GM12865 (cell line): ENCODE data around the gene LUC7L.
"Not testable (repeated sequence)": the region's sequence is repeated elsewhere in the genome, so short reads cannot be mapped to it uniquely, and the experiment has no call there.

ENCODE experiments used
- DNase-seq: peaks from one replicate; pipeline ENCODE4 v3.0.0; 2010; ENCODE audit warnings: low read depth
- H3K4me3 ChIP-seq: 2 replicates; pipeline ENCODE4 v1.5.1; 2011; ENCODE audit warnings: mild to moderate bottlenecking, low read depth, low read length, control low read depth
- TF ChIP-seq, protein P1 (sequence below): IDR thresholded peaks from 2 replicates; pipeline ENCODE4 v1.5.1; 2011; ENCODE audit warnings: low read length, control low read depth, low read depth, inconsistent platforms; ENCODE audit not compliant: insufficient read depth; ENCODE audit errors: missing control alignments

LUC7L gene

DNA sequence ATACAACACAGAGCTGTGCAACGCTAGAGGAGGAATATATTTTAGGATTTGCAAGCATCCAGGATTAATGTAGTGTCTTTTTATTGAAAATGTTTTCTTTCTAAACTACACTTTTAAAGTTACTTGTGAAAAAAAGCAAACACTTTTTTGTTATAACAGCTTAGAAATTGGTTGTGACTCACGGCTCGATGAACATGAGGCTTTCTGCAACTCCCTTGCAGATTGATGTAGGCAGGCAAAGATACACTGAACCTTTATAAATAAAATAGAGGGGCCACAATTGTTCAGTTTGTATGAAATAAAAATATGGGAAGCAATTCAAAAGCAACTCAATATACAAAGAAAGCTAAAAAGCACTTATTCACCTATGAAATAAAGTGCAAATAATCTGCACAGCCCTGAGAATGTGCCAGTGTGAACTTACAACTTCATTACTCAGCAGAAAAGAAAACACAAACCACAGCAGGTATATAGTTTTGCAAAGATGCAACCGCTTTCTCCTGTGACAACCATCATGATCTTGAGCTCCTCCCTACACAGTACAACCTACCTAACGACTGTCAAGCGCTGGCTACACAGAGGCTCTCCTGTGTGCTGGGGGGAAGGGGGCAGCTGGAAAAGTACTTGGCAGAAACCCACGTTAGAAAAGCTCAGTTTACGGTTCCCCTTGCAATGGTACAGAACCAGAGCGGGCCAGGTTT, 948 bp downstream of the LUC7L start:
- H3K4me3 ChIP-seq: peak overlapping the region; percentile 98
- peak; percentile 38 for DNase-seq
- TF ChIP-seq, protein P1, sequence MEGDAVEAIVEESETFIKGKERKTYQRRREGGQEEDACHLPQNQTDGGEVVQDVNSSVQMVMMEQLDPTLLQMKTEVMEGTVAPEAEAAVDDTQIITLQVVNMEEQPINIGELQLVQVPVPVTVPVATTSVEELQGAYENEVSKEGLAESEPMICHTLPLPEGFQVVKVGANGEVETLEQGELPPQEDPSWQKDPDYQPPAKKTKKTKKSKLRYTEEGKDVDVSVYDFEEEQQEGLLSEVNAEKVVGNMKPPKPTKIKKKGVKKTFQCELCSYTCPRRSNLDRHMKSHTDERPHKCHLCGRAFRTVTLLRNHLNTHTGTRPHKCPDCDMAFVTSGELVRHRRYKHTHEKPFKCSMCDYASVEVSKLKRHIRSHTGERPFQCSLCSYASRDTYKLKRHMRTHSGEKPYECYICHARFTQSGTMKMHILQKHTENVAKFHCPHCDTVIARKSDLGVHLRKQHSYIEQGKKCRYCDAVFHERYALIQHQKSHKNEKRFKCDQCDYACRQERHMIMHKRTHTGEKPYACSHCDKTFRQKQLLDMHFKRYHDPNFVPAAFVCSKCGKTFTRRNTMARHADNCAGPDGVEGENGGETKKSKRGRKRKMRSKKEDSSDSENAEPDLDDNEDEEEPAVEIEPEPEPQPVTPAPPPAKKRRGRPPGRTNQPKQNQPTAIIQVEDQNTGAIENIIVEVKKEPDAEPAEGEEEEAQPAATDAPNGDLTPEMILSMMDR: no peak

DNA sequence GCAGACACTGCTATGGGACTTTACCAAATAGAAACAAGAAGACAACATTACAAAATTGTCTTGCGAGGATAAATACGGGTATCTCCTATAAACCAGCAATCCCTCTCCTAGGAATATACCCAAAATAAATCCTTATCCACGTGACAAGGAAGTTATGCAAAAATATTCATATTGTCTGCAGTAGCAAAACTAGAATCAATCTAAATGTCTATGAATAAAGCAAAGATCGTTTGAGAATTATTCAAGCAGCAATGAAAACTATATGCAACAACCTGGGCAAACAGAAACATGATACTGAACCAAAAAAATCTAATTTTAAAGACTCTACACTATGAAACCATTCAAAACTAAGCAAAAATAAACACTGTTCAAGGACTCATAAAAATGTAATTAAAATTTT, 9.2 kb downstream of the LUC7L start:
- TF ChIP-seq, protein P1: no peak
- no peak overlapping the region for H3K4me3 ChIP-seq
- DNase-seq: no peak

DNA sequence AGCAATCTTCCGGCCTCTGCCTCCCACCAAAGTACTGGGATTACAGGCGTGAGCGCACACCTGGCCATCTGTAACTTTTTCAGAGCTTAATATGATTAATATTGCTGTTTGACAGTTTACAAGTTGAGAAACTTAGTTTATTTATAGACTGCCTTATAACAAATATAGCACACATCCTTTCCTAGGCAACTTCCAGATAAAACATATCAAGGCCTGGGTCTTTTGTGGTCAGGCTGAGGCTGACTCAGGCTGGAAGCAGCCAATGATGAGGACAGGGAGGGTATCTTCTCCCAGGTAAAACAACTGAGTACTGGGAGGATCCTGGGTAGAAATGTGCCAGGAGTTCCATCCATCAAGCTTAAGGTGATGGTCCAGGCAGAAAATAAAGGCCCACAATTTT, 16.2 kb downstream of the LUC7L start:
- TF ChIP-seq, protein P1: no peak
- DNase-seq: no peak
- no peak overlapping the region for H3K4me3 ChIP-seq

DNA sequence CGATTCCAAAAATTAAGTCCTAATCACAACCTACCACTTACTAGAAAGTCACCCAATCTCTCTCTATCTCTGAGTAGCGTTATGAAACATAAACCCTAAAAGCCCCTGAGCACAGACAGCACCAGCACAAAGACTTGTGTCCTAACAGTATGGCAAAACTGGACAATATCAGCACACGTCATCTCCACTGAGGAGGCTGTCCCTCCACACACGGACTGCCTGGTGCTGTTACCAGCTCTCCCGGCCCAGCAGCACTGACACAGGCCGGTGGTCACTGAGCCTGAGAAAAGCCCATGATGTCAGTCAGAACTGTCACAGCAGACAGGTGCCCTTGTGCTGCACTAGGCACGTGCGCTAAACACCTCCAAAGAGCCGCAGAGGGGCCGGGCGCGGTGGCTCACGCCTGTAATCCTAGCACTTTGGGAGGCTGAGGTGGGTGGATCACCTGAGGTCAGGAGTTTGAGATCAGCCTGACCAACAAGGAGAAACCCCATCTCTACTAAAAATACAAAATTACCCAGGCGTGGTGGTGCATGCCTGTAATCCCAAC, 17.5 kb downstream of the LUC7L start:
- DNase-seq, H3K4me3 ChIP-seq: not testable (repeated sequence)

DNA sequence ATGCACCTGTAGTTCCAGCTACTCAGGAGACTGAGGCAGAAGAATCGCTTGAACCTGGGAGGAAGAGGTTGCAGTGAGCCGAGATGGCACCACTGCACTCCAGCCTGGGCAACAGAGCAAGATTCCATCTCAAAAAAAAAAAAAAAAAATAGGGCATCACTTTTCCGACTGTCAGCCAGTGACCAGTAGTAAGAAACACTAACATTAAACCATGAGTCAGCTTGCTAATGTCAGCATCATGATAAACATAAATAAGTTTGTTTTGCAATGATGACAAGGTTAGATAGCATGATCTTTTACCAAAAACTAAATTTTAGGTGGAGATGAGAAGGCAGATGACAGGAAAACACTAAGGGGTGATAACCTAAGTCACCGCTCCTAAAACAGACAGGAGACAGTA, 19.9 kb downstream of the LUC7L start:
- DNase-seq, H3K4me3 ChIP-seq: not testable (repeated sequence)

DNA sequence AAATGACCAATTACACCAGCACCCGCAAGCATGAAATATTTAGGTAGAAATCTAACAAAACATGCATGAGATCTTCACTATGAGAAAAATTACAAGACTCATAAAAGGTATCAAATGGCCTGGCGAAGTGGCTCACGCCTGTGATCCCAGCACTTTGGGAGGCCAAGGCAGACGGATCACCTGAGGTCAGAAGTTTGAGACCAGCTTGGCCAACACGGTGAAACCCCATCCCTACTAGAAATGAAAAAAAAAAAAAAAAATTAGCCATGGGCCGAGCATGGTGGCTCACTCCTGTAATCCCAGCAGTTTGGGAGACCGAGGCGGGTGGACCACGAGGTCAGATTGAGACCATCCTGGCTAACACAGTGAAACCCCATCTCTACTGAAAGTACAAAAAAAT, 25.2 kb downstream of the LUC7L start:
- not testable (repeated sequence) for DNase-seq, H3K4me3 ChIP-seq

DNA sequence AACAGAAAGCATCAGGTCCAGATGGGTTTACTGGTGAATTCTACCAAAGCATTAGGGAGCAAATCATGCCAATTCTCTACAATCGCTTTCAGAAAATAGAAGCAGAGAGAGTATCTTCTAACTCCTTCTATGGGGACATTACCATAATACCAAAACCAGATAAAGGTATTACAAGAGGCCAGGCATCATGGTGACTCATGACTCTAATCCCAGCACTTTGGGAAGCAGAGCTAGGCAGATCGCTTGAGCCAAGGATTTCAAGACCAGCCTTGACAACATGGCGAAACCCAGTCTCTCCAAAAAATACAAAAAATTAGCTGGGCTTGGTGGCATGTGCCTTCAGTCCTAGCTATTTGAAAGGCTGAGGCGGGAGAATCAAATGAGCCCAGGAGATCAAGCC, 26.0 kb downstream of the LUC7L start:
- no peak for DNase-seq
- TF ChIP-seq, protein P1: no peak
- no peak overlapping the region for H3K4me3 ChIP-seq

DNA sequence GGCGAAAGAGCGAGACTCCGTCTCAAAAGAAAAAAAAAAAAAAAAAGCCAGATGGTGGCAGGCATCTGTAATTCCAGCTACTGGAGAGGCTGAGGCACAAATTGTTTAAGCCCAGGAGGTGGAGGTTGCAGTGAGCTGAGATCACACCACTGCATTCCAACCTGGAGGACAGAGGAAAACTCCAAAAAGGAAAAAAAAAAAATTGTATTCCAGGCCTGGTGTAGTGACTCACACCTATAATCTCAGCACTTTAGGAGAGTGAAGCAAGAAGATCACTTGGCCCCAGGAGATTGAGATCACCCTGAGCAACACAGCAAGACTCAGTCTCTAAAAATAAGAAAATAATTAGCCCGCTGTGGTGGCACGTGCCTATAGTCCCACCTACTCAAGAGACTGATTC, 28.9 kb downstream of the LUC7L start:
- DNase-seq: no peak
- no peak overlapping the region for H3K4me3 ChIP-seq
- TF ChIP-seq, protein P1: no peak
